Testis (tissue), 2 donors: ENCODE data around the gene POLE.

Experiments
- CTCF ChIP-seq, 3 experiments: fragments of 450-650 bp in 2 of 3; fragments of 200-600 bp in 1 of 3; sonication (generic) in 1 of 3; IDR thresholded peaks; one replicate each; pipeline ENCODE4 v1.5.1; 2016 to 2019; ENCODE audit warnings: antibody characterized with exemption in 3 of 3, mild to moderate bottlenecking in 2 of 3, moderate library complexity in 1 of 3
- POLR2A ChIP-seq: fragments of 450-650 bp; IDR thresholded peaks from one replicate; pipeline ENCODE4 v1.6.1; 2017; ENCODE audit warnings: antibody characterized with exemption, mild to moderate bottlenecking, moderate library complexity

- TF ChIP-seq CTCF (IDR thresholded peaks at IDR 0.05) (no peak), POLR2A (no peak)
Measured at GRCh38 chr12:132647858-132648257, 39.3 kb downstream of the POLE start.
